ENCODE results near the gene CD1E.
"Not testable (repeated sequence)": the region's sequence is repeated elsewhere in the genome, so short reads cannot be mapped to it uniquely, and the experiment has no call there.

CD1E gene

DNA sequence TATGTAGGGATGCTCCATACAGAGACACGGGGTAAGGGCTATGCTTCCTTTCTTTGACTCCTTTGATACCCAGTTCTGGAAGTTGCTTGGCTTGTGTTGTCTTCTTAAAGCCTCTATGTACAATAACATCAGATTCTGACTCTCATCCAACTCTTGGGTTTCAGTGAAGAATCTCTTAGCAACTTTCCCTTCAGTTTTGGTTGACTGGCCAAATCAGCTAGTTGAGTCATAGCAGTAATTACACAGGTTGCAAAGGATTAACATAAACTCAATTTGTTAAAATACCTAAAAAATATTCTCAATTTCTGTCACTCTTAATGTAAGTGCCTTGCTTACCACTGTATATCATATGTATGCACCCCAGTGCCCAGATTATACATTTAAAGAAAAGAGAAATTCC is 9.2 kb downstream of the CD1E start:
- no peak for DNase-seq (ENCODE audit: low spot score)

DNA sequence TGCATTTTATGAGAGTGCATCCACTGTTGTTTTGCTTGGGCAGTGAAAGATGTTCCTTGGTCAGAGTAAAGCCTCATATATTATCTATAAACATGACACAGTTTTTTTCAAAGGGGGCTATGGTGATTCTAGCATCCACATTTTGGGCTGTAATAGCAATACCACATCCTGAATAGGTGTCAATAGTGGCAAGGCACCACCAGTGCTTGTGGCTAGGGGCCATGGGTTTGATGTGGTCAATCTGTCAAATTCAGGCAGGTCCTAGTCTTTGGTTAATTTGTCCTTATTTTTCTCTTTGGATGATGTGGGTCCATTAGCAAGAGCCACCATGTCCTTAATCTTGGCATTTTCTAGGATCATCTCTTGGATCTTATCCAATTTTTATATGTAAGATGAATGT is 13.1 kb downstream of the CD1E start:
- DNase-seq (ENCODE audit: low spot score) = no peak

DNA sequence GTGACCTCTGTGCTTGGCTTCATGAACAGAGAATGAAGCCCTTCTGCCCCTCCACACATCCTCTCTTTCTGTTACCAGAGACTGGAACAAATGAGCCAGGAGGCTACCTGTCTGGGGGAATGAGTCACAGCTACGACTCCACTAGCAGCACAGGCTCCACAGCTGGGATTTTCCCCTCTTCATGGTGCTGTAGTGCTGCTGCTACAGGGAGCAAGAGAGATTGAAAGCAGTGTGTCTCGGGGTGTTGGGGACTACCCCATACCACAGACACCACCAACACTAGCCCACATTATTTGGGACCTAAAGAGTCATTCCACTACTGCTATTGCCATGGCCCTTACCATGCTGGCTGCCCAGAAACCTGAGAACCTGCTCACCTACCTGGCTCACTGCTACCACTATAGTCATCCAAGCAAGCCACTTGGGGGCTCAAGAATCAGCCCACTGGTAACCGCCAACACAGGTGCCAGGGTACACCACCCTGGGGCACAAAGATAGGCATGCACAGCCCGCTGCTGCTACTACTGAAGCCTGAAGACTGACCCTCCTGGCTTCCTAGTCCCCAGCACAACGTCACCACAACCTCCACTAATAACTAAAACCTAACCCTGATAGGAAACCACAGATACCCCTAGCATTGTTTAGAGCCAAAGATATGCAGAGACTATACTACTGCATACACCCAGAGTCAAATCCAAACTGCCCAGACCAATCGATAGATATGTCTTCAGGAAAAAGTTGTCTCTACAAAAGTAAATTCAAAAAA is 17.7 kb downstream of the CD1E start:
- DNase-seq (ENCODE audit: low spot score) = no peak

DNA sequence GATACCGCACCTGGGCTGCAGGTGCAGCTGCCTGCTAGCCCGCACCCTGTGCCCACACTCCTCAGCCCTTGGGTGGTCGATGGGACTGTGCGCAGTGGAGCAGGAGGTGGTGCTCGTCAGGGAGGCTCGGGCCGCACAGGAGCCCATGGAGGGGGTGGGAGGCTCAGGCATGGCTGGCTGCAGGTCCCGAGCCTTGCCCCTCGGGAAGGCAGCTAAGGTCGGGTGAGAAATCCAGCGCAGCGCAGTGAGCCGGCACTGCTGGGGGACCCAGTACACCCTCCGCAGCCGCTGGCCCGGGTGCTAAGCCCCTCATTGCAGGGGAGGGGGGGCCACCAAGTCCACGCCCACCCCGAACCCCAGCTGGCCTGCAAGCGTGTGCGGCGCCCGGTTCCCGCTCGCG is 20.4 kb downstream of the CD1E start:
- DNase-seq (ENCODE audit: low spot score) = not testable (repeated sequence)

DNA sequence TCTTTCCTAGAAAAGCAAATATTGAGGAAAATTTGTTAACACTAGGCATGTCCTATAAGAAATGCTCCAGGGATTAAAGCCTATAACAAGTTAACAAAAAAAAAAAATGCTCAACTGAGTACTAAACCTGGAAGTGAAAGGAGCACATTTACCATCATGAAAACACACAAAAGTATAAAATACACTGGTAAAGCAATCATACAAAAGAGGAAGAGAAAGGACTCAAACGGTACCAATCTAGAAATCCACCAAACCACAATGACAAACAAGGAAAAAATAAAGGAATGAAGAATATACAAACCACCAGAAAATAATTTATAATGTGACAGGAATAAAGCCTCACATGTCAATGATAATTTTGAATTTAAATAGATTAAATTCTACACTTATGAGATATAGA is 21.2 kb downstream of the CD1E start:
- DNase-seq (ENCODE audit: low spot score) = no peak

DNA sequence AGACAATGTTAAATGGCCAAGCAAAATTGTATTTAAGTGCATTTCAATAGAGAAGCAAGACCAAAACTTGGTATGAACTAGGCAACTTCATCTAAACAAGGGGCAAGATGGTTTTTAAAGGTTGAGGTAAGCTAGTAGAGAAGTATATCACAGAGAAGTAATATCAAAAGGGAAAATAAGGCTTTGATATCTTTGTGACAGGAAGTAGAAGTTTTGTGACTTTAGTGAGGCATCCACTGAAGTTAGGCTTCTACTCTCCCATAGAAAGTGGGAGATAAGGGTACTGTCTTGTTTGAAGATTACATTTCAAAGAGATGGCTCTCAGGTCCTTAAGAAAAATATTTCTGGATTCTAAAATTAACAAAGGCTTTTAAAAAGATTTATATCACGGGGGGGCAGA is 36.6 kb downstream of the CD1E start:
- no peak for DNase-seq (ENCODE audit: low spot score)

DNA sequence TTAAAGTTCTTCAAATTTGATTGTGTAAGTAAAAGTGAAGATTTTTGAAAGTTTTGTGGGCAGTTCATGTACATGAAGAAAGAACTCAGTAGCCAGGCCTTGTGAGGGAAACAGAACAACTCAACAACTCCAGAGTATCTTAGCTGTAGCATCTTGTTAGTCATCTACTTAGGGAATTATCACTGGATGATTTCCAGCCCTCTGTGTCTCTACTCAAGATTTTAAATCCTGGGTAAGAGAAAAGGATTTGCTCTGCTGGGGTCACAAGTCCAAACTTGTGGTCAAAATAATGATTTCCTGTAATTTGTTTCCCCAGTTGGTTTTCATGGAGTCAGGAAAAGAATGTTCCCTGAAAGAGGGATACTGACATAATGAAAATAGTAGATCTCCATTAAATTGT is 37.4 kb downstream of the CD1E start:
- no peak for DNase-seq (ENCODE audit: low spot score)

DNA sequence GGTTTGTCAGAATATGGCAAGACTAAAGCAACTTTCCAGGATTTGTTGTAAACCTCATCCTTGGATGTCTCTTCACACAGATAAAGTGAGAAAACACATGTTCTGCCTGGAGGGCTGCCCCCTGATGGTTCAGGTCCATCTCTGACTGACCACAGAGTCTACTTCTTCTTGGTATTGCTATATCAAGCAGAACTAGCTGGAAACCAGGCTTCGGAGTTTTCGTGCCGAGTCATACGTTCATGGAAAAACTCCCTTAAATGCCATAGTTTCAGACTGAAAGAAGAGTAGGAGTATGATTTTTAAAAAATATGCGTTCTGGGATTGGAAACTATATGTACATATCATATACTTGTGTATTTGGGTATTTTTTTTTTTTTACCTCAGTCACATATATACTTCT is 39.8 kb downstream of the CD1E start:
- DNase-seq (ENCODE audit: low spot score) = no peak

DNA sequence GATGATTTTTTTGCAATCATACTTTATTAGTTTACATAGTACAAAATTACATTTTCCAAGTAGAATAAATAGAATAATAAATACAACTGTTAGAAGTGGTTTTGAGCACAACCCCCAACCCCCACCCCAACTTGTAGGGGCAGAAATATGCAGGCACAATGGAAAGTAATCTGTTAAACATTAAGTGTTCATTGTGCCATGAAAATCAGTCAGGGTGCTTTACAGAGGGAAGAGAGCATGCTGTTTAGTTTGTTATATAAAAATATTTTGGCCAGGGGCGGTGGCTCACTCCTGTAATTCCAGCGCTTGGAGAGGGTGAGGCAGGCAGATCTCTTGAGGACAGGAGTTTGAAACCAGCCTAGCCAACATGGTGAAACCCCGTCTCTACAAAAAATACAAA is 43.0 kb downstream of the CD1E start:
- DNase-seq (ENCODE audit: low spot score) = no peak

DNA sequence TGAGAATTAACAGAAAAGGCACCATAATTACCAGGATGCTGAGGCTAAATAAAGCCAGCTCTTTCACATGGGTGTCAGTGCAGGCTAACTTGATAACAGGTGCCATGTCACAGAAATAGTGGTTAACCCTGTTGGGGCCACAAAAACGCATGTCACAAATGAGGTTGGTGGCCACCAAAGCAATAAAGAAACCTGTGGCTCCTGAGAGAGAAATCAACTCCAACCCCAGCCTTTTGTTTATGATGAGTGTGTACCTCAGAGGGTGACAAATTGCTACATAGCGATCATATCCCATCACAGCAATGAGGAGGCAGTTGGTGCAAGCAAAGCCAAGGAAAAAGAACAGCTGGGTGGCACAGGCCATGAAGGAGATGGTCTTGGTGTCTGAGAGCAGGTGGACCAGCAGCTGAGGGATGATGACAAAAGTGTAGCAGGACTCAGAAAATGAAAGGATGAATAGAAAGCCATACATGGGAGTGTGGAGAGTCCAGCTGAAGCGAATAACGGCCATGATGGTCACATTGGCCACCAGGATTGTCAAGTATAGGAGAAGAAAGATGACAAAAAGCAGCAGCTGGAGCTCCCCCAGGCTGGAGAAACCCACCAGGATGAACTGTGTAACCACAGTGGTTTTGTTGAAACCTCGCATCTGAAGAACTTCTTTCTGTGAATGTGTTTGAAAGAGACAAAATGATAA is 45.3 kb downstream of the CD1E start, which contains the start of gene OR10T2:
Gene OR10T2 (minus strand): TSS at position 649 of the 697 bp plus-strand sequence. CDS start 0 bp downstream, at position 649.
- no peak for DNase-seq (ENCODE audit: low spot score)

DNA sequence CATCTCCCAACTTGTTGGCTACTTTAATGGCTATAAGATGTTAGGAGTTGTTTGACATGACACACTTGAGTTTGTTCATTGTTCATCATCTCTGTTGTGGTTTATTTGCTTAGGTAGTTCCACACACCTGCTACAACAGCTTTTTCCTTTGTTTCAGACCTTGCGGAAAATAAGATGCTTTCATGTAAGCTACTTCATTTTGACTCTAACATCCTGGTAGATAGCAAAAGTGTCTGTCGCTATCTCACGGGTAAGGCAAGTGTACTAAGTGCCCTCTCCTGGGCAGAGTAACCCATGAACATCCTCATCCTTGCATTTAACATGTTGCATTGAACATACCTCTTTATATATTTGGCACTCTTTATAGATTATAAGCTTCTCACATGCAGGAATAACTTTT is 47.2 kb downstream of the CD1E start:
- DNase-seq (ENCODE audit: low spot score) = no peak

DNA sequence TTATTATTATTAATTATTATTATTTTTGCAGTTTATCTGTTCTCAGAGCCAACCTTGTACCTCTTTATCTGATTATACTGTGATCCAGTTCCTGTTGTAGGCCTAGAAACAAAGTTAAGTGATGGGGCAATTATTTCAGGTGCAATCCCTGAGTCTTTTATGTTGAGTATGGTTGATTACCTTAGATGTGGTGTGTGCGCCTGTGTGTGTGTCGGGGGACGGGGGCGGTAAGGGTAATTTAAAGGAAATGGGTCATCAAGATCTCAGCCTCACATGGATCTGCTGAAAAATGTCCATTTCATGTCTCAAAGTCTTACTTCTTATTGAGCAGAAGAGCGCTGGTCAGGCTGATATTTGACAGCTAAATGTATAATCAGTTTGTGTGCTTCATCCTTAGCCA is 53.4 kb downstream of the CD1E start:
- no peak for DNase-seq (ENCODE audit: low spot score)

All from pons (tissue), 1 donor.